Fibroblast of mammary gland (primary cell): ENCODE measurements around the gene TMEM100.
A peak's percentile ranks its signal among the peaks of the same experiment; 100 is the strongest.

ENCODE experiments used
- DNase-seq: peaks from one replicate; pipeline ENCODE4 v3.0.0-alpha.2; 2010; ENCODE audit warnings: low read depth
- H3K4me3 ChIP-seq: 2 replicates; pipeline ENCODE4 v1.5.1; 2011; ENCODE audit warnings: low read depth, mild to moderate bottlenecking, low read length, moderate library complexity; ENCODE audit not compliant: control insufficient read depth
- CTCF ChIP-seq: conservative IDR thresholded peaks from 2 replicates; pipeline ENCODE4 v1.5.1; 2011; ENCODE audit warnings: low read depth, low read length, inconsistent platforms; ENCODE audit not compliant: control insufficient read depth, insufficient read depth

TMEM100 gene

GRCh38 chr17:55722742-55723487, at the start of gene TMEM100:
TSS of gene TMEM100 (minus strand) at chr17:55722864. CDS start at chr17:55721070, 1,794 bp downstream.
- H3K4me3 ChIP-seq = peak within 1 kb of the TSS; percentile 66
- TF ChIP-seq CTCF = no peak
- DNase-seq = peak; percentile 97

- no peak for DNase-seq
- TF ChIP-seq CTCF = no peak
- H3K4me3 ChIP-seq = no peak overlapping the region
These were observed 49.4 kb upstream of the TMEM100 start for GRCh38 chr17:55772086-55772485.

GRCh38 chr17:55770196-55770870, 47.7 kb upstream of the TMEM100 start:
- peak; percentile 89 for DNase-seq
- H3K4me3 ChIP-seq = no peak overlapping the region
- TF ChIP-seq CTCF = peak; percentile 62

GRCh38 chr17:55769625-55770000, 46.9 kb upstream of the TMEM100 start:
- no peak for TF ChIP-seq CTCF
- peak overlapping the region; percentile 12 for H3K4me3 ChIP-seq
- DNase-seq = peak; percentile 98

- DNase-seq = peak; percentile 86
- no peak for TF ChIP-seq CTCF
- peak overlapping the region; percentile 12 for H3K4me3 ChIP-seq
These were observed 46.4 kb upstream of the TMEM100 start for GRCh38 chr17:55768936-55769624.

- no peak for DNase-seq
- H3K4me3 ChIP-seq = no peak overlapping the region
- TF ChIP-seq CTCF = no peak
These were observed 42.8 kb upstream of the TMEM100 start for GRCh38 chr17:55765472-55765871.
